Neural crest cell (in vitro differentiated cells): ENCODE measurements around the gene BRMS1. TPM values are rescaled to one million over a fixed set of nuclear protein-coding genes. Genes with fewer than 3 reads are reported as not detected.

ENCODE experiments used
- DNase-seq: peaks from one replicate; pipeline ENCODE4 v3.0.0; 2021; ENCODE audit warnings: low read depth, mixed read lengths, low spot score
- H3K27ac Mint-ChIP-seq: one replicate; pipeline ENCODE4 v1.8.0; 2021; ENCODE audit warnings: mild to moderate bottlenecking, mixed read lengths; ENCODE audit not compliant: unreplicated experiment
- H3K27me3 Mint-ChIP-seq: 2 replicates; pipeline ENCODE4 v1.8.0; 2021; ENCODE audit warnings: low read depth, mild to moderate bottlenecking, mixed read lengths
- H3K36me3 Mint-ChIP-seq: 2 replicates; pipeline ENCODE4 v1.8.0; 2021; ENCODE audit warnings: low read depth, mild to moderate bottlenecking, mixed read lengths
- H3K4me1 Mint-ChIP-seq: 2 replicates; pipeline ENCODE4 v1.8.0; 2021; ENCODE audit warnings: mixed read lengths
- H3K4me3 Mint-ChIP-seq: one replicate; pipeline ENCODE4 v1.8.0; 2021; ENCODE audit warnings: mild to moderate bottlenecking, mixed read lengths
- H3K9me3 Mint-ChIP-seq: 2 replicates; pipeline ENCODE4 v1.8.0; 2021; ENCODE audit warnings: mixed read lengths
- CTCF ChIP-seq: fragments of 200-600 bp; sonication (generic); conservative IDR thresholded peaks from 2 replicates; pipeline ENCODE4 v1.5.0; 2021; ENCODE audit warnings: antibody characterized with exemption, mild to moderate bottlenecking
- total RNA-seq: library from RNA; stranded (reverse); gene quantifications from 2 replicates; pipeline ENCODE4 v1.2.1, GENCODE V29; 2021

The BRMS1 gene
- total RNA-seq, 1 donor from 2014 or later: 40.2 TPM

DNA sequence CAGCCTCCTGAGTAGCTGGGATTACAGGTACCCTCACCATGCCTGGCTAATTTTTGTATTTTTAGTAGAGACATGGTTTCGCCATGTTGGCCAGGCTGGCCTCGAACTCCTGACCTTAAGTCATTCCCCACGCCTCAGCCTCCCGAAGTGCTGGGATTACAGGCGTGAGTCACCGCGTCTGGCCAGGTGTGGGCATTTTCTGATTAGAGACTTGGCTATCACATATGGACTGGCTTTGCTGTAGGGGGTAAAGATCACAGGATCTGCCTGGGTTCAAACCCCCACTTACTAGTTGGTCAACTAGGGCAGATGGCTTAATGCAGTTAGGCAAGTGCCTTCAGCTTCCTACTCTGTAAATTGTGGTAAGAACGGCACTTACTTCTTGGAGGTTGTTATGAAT lies 34.6 kb downstream of the BRMS1 start:
- DNase-seq: no peak
- H3K27me3 Mint-ChIP-seq: peaks cover 5% of the 10 kb centered on the region
- H3K36me3 Mint-ChIP-seq: no peaks in the 10 kb centered on the region

GRCh38 chr11:66309475-66309874 lies 35.4 kb downstream of the BRMS1 start:
- no peak for TF ChIP-seq CTCF
- H3K27ac Mint-ChIP-seq: no peak overlapping the region
- peaks cover 13% of the 10 kb centered on the region for H3K4me1 Mint-ChIP-seq
- no peaks in the 10 kb centered on the region for H3K9me3 Mint-ChIP-seq
- H3K36me3 Mint-ChIP-seq: no peaks in the 10 kb centered on the region
- H3K27me3 Mint-ChIP-seq: peaks cover 5% of the 10 kb centered on the region
- DNase-seq: no peak
- peak overlapping the region; percentile 51 for H3K4me3 Mint-ChIP-seq

More for the DNA sequence above, 34.6 kb downstream of the BRMS1 start:
- no peak overlapping the region for H3K27ac Mint-ChIP-seq
- H3K4me1 Mint-ChIP-seq: peaks cover 16% of the 10 kb centered on the region
- no peak for TF ChIP-seq CTCF
- no peak overlapping the region for H3K4me3 Mint-ChIP-seq
- H3K9me3 Mint-ChIP-seq: no peaks in the 10 kb centered on the region

DNA sequence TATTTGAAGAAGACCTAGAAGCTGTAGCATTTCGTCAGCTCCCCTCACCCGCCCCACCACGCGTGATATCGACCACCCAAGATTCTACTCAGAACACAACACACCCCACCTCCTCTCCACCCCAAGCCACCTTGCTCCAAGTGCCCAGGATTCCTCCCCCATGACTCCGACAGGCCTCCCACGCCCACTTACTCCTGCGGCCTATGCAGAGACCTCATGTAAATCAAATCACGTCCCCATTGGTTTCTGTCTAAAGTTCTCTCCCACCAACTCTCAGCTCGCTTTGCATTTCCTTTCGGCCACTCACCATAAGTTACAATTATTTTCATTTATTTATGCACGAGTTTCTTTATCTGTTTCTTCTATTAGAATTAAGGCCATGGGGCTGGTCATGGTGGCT lies 42.2 kb downstream of the BRMS1 start:
- no peak for TF ChIP-seq CTCF
- peaks cover 10% of the 10 kb centered on the region for H3K27me3 Mint-ChIP-seq
- H3K27ac Mint-ChIP-seq: no peak overlapping the region
- no peak for DNase-seq
- H3K4me1 Mint-ChIP-seq: no peaks in the 10 kb centered on the region
- H3K36me3 Mint-ChIP-seq: no peaks in the 10 kb centered on the region
- H3K9me3 Mint-ChIP-seq: no peaks in the 10 kb centered on the region
- no peak overlapping the region for H3K4me3 Mint-ChIP-seq

DNA sequence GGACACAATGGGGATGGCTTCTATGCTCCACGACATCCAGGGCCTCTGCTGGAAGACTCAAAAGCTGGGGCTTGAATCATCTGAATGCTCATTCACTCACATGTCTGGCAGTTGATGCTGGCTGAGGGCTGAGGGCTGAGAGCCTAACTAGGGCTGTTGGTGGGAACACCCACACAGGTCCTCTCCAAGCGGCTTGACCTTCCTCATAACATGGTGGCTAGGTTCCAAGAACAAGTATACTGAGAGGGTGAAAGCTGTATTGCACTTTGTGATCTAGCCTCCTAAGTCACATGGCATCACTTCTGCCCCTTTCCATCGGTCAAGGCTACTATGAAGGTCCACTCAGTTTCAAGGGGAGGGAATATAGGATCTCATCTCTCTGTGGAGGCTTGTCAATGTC lies 45.7 kb downstream of the BRMS1 start:
- Mint-ChIP-seq H3K4me1 (no peaks in the 10 kb centered on the region), H3K9me3 (no peaks in the 10 kb centered on the region), H3K27ac (no peak overlapping the region), H3K36me3 (no peaks in the 10 kb centered on the region), H3K27me3 (peaks cover 22% of the 10 kb centered on the region), H3K4me3 (no peak overlapping the region)
- no peak for TF ChIP-seq CTCF
- no peak for DNase-seq

- Mint-ChIP-seq H3K4me3 (no peak overlapping the region), H3K27ac (no peak overlapping the region), H3K36me3 (no peaks in the 10 kb centered on the region)
These were observed 47.3 kb downstream of the BRMS1 start for GRCh38 chr11:66297610-66298009.

More at GRCh38 chr11:66297610-66298009, 47.3 kb downstream of the BRMS1 start:
- Mint-ChIP-seq H3K27me3 (peaks cover 37% of the 10 kb centered on the region), H3K9me3 (no peaks in the 10 kb centered on the region), H3K4me1 (peaks cover 4% of the 10 kb centered on the region)
- TF ChIP-seq CTCF: no peak
- DNase-seq: no peak
